GM18511 (cell line): Measurements from ENCODE around the gene SPON1.
"Not testable (repeated sequence)": the region's sequence is repeated elsewhere in the genome, so short reads cannot be mapped to it uniquely, and the experiment has no call there.

Source experiments
- ATAC-seq: cut with Tn5 transposase; IDR thresholded peaks from one replicate; pipeline ENCODE4 v1.9.1; 2021; ENCODE audit warnings: mild to moderate bottlenecking, moderate library complexity; ENCODE audit not compliant: unreplicated experiment

Gene SPON1

GRCh38 chr11:13962562-13963168 lies at the start of gene SPON1:
TSS of gene SPON1 (plus strand) at chr11:13962723. CDS start at chr11:13962905, 182 bp downstream.
- ATAC-seq, result no peak

GRCh38 chr11:13917264-13917663 lies 45.3 kb upstream of the SPON1 start:
- no peak for ATAC-seq

- ATAC-seq, result no peak
Observed at GRCh38 chr11:13917904-13918303, 44.6 kb upstream of the SPON1 start.

- ATAC-seq, result no peak
Observed at GRCh38 chr11:13920756-13921155, 41.8 kb upstream of the SPON1 start.

- ATAC-seq, result no peak
Observed at GRCh38 chr11:13921545-13921944, 41.0 kb upstream of the SPON1 start.

- ATAC-seq, result no peak
Observed at GRCh38 chr11:13923182-13923581, 39.3 kb upstream of the SPON1 start.

GRCh38 chr11:13923716-13924650 lies 38.5 kb upstream of the SPON1 start:
- peak; percentile 61 for ATAC-seq

- no peak for ATAC-seq
Observed at GRCh38 chr11:13924801-13925327, 37.7 kb upstream of the SPON1 start.

GRCh38 chr11:13926366-13926765 lies 36.2 kb upstream of the SPON1 start:
- ATAC-seq, result not testable (repeated sequence)

GRCh38 chr11:13926981-13927380 lies 35.5 kb upstream of the SPON1 start:
- no peak for ATAC-seq

- no peak for ATAC-seq
Observed at GRCh38 chr11:13927481-13927880, 35.0 kb upstream of the SPON1 start.

- no peak for ATAC-seq
Observed at GRCh38 chr11:13928566-13929251, 33.8 kb upstream of the SPON1 start.

GRCh38 chr11:13929395-13929891 lies 33.1 kb upstream of the SPON1 start:
- no peak for ATAC-seq

- no peak for ATAC-seq
Observed at GRCh38 chr11:13931356-13931755, 31.2 kb upstream of the SPON1 start.

GRCh38 chr11:13937154-13937553 lies 25.4 kb upstream of the SPON1 start:
- not testable (repeated sequence) for ATAC-seq

- not testable (repeated sequence) for ATAC-seq
Observed at GRCh38 chr11:13938829-13939228, 23.7 kb upstream of the SPON1 start.

GRCh38 chr11:13939961-13940906 lies 22.3 kb upstream of the SPON1 start:
- ATAC-seq, result no peak

- ATAC-seq, result no peak
Observed at GRCh38 chr11:13940907-13941256, 21.6 kb upstream of the SPON1 start.

- ATAC-seq, result no peak
Observed at GRCh38 chr11:13941775-13942174, 20.7 kb upstream of the SPON1 start.

- ATAC-seq, result no peak
Observed at GRCh38 chr11:13942378-13942777, 20.1 kb upstream of the SPON1 start.
